ENCODE results near the gene ACTL10. TPM values are rescaled to one million over a fixed set of nuclear protein-coding genes. Genes with fewer than 3 reads are reported as not detected.

The ACTL10 gene
- total and polyA plus RNA-seq, 2 of the 4 experiments (the other 2 are of a cell fraction), result 0.18 to 0.43 TPM

DNA sequence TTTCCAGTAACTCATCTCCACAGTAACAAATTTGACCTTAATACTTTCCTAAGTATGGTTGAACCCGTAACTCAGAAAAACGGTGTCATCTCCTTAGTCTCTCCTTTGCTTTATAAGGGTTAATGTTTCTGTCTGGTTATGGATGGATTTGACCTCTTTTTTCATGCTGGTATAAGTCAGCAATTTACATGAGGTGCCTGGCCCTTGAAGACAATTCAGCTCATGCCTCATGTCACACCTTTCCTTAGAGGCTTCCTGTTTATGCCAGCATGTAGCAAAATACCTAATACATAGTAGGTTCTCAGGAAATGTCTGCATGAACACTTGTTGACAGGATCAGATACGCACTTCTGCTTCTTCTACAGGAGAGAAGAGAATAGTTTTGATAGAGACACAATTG lies 42.3 kb upstream of the ACTL10 start:
- no peak overlapping the region for H4K5ac ChIP-seq (ENCODE audit: low read depth, low read length)
- no peaks in the 10 kb centered on the region; the same call in 1 of the 2 replicates for H3K9me1 ChIP-seq (ENCODE audit: insufficient read depth, low read length)
- no peak overlapping the region for H2BK5ac ChIP-seq (ENCODE audit: low read depth, low read length, poor library complexity, severe bottlenecking)
- no peak overlapping the region for H3K4ac ChIP-seq (ENCODE audit: low read depth, low read length)
- no peak overlapping the region for H3K14ac ChIP-seq (replicated peaks; ENCODE audit: low read depth, low read length)
- H2BK120ac ChIP-seq (ENCODE audit: low read depth, low read length), result no peak overlapping the region
- peaks cover 34% of the 10 kb centered on the region for H3K36me3 ChIP-seq (ENCODE audit: control insufficient read depth, insufficient read depth, low read length)
- no peak overlapping the region for H2BK20ac ChIP-seq (ENCODE audit: low read depth, low read length)
- ATAC-seq (ENCODE audit: low read depth) (no peak), DNase-seq (no peak)
- dilution Hi-C loops (cut with HindIII; ENCODE audit: low sequenced_read_pairs, unreplicated experiment) (no loop called here), in situ Hi-C loops (cut with MboI; ENCODE audit: low sequenced_read_pairs) (no loop called here), intact Hi-C loops (cut with micrococcal nuclease) (loop anchor here (5.0 kb wide), 1 partner anchor 37 kb away; no protein-coding TSS in a partner anchor)
- no peak overlapping the region for H4K8ac ChIP-seq (ENCODE audit: low read depth in 2 of 2, low read length in 2 of 2)
- H2AK9ac ChIP-seq (replicated peaks; ENCODE audit: low read depth, low read length, poor library complexity), result no peak overlapping the region
- H2BK15ac ChIP-seq (ENCODE audit: low read depth, low read length), result no peak overlapping the region
- no peak overlapping the region for H2AFZ ChIP-seq (replicated peaks; ENCODE audit: low read length, poor library complexity)
- H3K23ac ChIP-seq (ENCODE audit: low read depth, low read length), result no peak overlapping the region
- WGBS, 2 experiments (ENCODE audit: extremely low coverage in 2 of 2, insufficient read length in 1 of 2), result no CpG with 5 or more reads among the region's 3 CpGs
- TF ChIP-seq MAFK (IDR thresholded peaks at IDR 0.05; ENCODE audit: low read depth, low read length) (no peak), BHLHE40 (IDR thresholded peaks at IDR 0.05; ENCODE audit: low read depth, low read length) (no peak), MXI1 (IDR thresholded peaks at IDR 0.05; ENCODE audit: borderline replicate concordance, low read depth, low read length) (no peak), NFE2L2 (IDR thresholded peaks at IDR 0.05; ENCODE audit: low read depth, low read length) (no peak), POLR2A (IDR thresholded peaks at IDR 0.05; ENCODE audit: low read depth, low read length) (no peak), FOS (IDR thresholded peaks at IDR 0.05; ENCODE audit: low read depth, low read length) (no peak), MAZ (IDR thresholded peaks at IDR 0.05; ENCODE audit: borderline replicate concordance, low read depth, low read length) (no peak)
- TF ChIP-seq, protein P1, sequence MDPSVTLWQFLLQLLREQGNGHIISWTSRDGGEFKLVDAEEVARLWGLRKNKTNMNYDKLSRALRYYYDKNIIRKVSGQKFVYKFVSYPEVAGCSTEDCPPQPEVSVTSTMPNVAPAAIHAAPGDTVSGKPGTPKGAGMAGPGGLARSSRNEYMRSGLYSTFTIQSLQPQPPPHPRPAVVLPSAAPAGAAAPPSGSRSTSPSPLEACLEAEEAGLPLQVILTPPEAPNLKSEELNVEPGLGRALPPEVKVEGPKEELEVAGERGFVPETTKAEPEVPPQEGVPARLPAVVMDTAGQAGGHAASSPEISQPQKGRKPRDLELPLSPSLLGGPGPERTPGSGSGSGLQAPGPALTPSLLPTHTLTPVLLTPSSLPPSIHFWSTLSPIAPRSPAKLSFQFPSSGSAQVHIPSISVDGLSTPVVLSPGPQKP (IDR thresholded peaks at IDR 0.05; ENCODE audit: borderline replicate concordance, low read depth, low read length), result no peak
- TF ChIP-seq, protein P2, sequence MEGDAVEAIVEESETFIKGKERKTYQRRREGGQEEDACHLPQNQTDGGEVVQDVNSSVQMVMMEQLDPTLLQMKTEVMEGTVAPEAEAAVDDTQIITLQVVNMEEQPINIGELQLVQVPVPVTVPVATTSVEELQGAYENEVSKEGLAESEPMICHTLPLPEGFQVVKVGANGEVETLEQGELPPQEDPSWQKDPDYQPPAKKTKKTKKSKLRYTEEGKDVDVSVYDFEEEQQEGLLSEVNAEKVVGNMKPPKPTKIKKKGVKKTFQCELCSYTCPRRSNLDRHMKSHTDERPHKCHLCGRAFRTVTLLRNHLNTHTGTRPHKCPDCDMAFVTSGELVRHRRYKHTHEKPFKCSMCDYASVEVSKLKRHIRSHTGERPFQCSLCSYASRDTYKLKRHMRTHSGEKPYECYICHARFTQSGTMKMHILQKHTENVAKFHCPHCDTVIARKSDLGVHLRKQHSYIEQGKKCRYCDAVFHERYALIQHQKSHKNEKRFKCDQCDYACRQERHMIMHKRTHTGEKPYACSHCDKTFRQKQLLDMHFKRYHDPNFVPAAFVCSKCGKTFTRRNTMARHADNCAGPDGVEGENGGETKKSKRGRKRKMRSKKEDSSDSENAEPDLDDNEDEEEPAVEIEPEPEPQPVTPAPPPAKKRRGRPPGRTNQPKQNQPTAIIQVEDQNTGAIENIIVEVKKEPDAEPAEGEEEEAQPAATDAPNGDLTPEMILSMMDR (conservative IDR thresholded peaks at IDR 0.05; ENCODE audit: low read depth, low read length), result no peak
- no peaks in the 10 kb centered on the region; a peak in 2 of 4 replicates for H3K79me1 ChIP-seq (ENCODE audit: low read depth in 1 of 2, low read length in 2 of 2)
- no peak overlapping the region for H3K4me3 ChIP-seq (ENCODE audit: insufficient read depth, low read depth, low read length)
- H3K9me3 ChIP-seq (ENCODE audit: control insufficient read depth, insufficient read depth, low read length), result no peaks in the 10 kb centered on the region
- H3K9ac ChIP-seq (ENCODE audit: low read depth, low read length), result no peak overlapping the region
- H4K20me1 ChIP-seq (ENCODE audit: insufficient read depth, low read length), result no peaks in the 10 kb centered on the region
- no peaks in the 10 kb centered on the region for H3K4me1 ChIP-seq (ENCODE audit: control insufficient read depth, insufficient read depth, low read length)
- no peak overlapping the region for H3K4me2 ChIP-seq (ENCODE audit: low read depth, low read length)
- H3K27ac ChIP-seq (ENCODE audit: insufficient read depth, low read length), result no peak overlapping the region
- no peak overlapping the region for H3K56ac ChIP-seq (ENCODE audit: extremely low read depth, insufficient read depth, low read length)
- BruUV-seq (replicated peaks), result no TSS peak
- no peak overlapping the region for H3K18ac ChIP-seq (ENCODE audit: low read depth, low read length)
- H4K91ac ChIP-seq (ENCODE audit: insufficient read depth, low read depth, low read length), result no peak overlapping the region
- H3K27me3 ChIP-seq (ENCODE audit: control insufficient read depth, insufficient read depth, low read length), result no peaks in the 10 kb centered on the region
- ChIA-PET CTCF (no interaction called here), POLR2A (ENCODE audit: unreplicated experiment) (no interaction called here)
- H2AK5ac ChIP-seq (ENCODE audit: low read depth, low read length), result no peak overlapping the region
